Ovary (tissue), 3 donors: Measurements from ENCODE around the gene SFXN5.

Source experiments
- CTCF ChIP-seq, 3 donors: fragments of 450-650 bp in 2 of 3; fragments of 200-600 bp in 1 of 3; IDR thresholded peaks; one replicate each; pipeline versions ENCODE4 v1.5.1 to v1.8.0; 2016 to 2022; ENCODE audit warnings: antibody characterized with exemption in 3 of 3, mild to moderate bottlenecking in 1 of 3
- EP300 ChIP-seq: sonication (generic); formaldehyde crosslinking; IDR thresholded peaks from one replicate; pipeline ENCODE4 v1.6.1; 2017; ENCODE audit warnings: antibody characterized with exemption
- POLR2A ChIP-seq: fragments of 450-650 bp; IDR thresholded peaks from one replicate; pipeline ENCODE4 v1.6.1; 2017; ENCODE audit warnings: antibody characterized with exemption, mild to moderate bottlenecking, moderate library complexity
- donor health status: DM: no; HTN: no; CAD: no.

- TF ChIP-seq POLR2A, result no peak
- no peak for TF ChIP-seq CTCF (IDR thresholded peaks at IDR 0.05)
- TF ChIP-seq EP300, result no peak
Observed at GRCh38 chr2:72898585-72898906, 173.0 kb downstream of the SFXN5 start.
